ENCODE measurements around the gene BANP. TPM values are rescaled to one million over a fixed set of nuclear protein-coding genes. Genes with fewer than 3 reads are reported as not detected.
"Not testable (repeated sequence)": the region's sequence is repeated elsewhere in the genome, so short reads cannot be mapped to it uniquely, and the experiment has no call there.

BANP gene
- total RNA-seq, 3 donors from 2014 or later = 25.2 to 29.4 (median 25.9) TPM

DNA sequence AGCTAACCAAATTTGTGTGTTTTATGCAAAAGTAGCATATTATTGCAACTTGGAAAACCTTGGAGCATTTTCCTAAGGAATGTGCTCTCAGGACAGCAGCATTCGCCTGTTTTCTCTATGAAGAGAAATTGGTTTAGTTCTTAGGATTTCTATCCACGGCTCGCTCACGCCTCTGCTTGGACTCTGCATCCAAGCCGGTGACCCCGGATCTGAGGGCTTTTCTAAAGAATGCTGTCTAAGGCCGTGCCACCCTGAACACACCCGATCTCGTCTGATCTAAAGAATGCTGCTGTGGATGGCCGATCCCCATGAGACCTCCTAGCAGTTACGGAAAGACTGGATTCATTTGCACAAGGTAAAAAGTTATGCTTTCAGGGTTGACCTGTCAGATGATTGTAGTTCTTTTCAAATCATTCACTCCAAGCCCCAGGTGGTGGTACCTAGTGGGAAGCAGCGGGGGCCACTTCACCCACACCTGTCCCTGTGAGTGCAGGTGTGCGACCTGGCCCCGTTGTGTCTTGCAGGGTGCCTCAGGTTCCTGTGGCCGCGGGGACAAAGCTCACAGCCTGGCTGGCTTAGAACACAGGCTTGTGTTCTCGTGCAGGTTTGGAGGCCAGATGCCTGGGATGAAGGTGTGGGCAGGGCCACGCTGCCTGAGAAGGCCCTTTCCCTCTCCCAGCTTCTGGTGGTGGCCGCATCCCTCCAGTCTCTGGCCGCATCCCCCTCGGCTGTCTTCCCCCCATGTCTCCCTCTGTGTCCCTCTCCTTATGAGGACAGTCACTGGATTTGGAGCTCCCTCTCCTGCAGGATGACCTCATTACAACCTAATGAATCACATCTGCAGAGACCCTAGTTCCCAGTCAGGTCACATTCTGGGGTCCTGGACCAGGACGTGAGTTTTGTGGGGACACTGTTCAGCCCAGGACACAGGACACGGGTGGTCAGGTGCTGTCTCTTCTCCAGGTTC, 71.1 kb downstream of the BANP start:
- no peak for ATAC-seq
- DNase-seq = no peak
- Mint-ChIP-seq H3K4me3 (no peak overlapping the region), H3K36me3 (ENCODE audit: insufficient read depth) (peaks cover 12% of the 10 kb centered on the region), H3K4me1 (ENCODE audit: low read depth) (peaks cover 15% of the 10 kb centered on the region), H3K27me3 (ENCODE audit: low read depth) (no peaks in the 10 kb centered on the region), H3K9me3 (no peaks in the 10 kb centered on the region)

- Mint-ChIP-seq H3K4me3 (no peak overlapping the region), H3K9me3 (no peaks in the 10 kb centered on the region), H3K4me1 (ENCODE audit: low read depth) (peaks cover 15% of the 10 kb centered on the region), H3K36me3 (ENCODE audit: insufficient read depth) (peaks cover 14% of the 10 kb centered on the region), H3K27me3 (ENCODE audit: low read depth) (no peaks in the 10 kb centered on the region)
- no peak for ATAC-seq
- DNase-seq = no peak
Measured at GRCh38 chr16:88023366-88023765, 72.1 kb downstream of the BANP start.

- Mint-ChIP-seq H3K36me3 (ENCODE audit: insufficient read depth) (peaks cover 16% of the 10 kb centered on the region), H3K27me3 (ENCODE audit: low read depth) (no peaks in the 10 kb centered on the region), H3K4me1 (ENCODE audit: low read depth) (peaks cover 15% of the 10 kb centered on the region), H3K4me3 (no peak overlapping the region), H3K9me3 (no peaks in the 10 kb centered on the region)
- DNase-seq (no peak), ATAC-seq (no peak)
Measured at GRCh38 chr16:88023786-88024185, 72.6 kb downstream of the BANP start.

DNA sequence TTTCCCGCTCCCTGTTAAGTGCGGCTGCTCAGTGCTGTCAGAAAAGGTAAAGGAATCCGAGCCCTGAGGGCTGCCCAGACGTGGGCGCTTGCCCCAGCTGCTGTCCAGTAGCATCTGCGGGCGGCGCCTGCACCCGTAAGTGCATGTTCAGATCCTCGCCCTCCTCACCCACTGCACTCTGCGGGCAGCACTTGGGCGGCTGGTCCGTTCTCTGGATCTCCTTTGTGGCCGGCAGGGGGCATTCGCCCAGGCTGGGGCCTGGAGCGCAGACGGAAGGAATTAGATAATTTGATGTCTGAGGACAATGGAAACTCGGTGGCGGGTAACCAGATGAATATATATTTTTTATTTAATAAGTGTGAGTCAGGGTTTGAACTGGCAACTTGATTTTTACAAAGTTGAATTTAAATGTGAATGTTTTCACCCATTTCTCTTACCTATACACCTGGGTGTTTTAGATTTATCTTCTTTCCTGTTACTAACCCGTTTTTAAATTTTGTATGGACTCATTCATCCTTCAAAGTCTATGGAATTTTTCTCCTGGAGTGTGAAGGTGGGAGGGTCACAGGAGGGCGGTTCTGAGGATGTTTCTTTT, 73.4 kb downstream of the BANP start:
- H3K27me3 Mint-ChIP-seq (ENCODE audit: low read depth); H3K4me3 Mint-ChIP-seq; ATAC-seq; DNase-seq; H3K9me3 Mint-ChIP-seq: not testable (repeated sequence)
- peaks cover 14% of the 10 kb centered on the region for H3K36me3 Mint-ChIP-seq (ENCODE audit: insufficient read depth)
- peaks cover 15% of the 10 kb centered on the region for H3K4me1 Mint-ChIP-seq (ENCODE audit: low read depth)

DNA sequence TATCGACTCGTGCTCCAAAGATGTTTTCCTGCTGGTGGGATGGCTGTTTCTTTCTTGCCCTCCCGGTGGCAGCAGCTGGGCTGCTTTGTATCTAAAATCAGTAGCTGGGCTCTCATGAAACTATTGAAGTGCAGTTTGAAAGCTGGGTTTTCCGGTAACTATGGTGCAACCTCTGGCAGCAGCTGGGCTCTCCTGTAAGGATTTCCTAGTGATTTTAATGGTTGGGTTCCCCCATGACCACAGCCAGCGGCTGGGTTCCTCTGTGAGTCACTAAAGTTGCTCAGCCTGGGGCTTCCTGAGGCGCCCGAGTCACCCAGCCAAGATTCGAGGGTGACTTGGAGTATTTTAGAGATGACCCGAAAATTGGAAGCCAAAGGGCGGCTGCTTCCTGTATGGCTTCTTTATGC, 73.9 kb downstream of the BANP start:
- Mint-ChIP-seq H3K36me3 (ENCODE audit: insufficient read depth) (peaks cover 17% of the 10 kb centered on the region), H3K4me1 (ENCODE audit: low read depth) (peaks cover 15% of the 10 kb centered on the region)
- not testable (repeated sequence) for H3K9me3 Mint-ChIP-seq; H3K4me3 Mint-ChIP-seq; H3K27me3 Mint-ChIP-seq (ENCODE audit: low read depth); DNase-seq
- peak in 1 of 2 donors; percentile 63 for ATAC-seq

DNA sequence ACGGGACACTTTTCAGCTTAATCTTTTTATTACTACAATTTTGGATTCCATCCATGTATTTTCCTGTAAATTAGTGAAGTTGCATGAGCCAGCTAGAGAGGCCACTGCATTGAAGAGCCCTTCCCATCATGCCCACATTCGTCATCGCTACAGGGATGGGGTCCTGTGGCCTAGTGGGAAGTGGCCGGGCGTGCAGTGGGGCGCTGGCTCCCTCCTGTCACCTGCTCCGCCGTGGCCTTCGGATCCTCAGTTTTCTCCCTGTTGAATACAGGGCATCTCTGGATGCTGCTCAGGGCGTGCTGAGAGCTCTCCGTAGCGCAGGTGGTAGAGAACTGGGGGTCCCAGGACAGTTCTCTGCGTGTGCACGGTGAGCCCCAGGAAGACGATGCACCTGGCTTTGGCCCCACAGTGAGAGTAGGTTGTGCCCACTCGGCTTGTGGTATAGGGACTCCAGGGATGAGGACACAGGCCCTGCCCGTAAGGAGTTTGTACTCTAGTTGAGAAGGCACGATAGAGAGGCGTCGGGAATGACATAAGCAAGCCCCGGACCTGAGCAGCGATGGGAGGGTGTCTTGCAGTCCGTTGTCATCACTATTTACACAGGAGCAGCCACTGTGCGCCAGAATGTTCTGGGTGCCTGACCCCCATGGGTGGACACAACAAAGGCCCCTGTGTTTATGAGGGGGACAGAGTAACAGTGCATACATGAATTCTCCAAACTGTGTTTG, 74.8 kb downstream of the BANP start:
- H3K36me3 Mint-ChIP-seq (ENCODE audit: insufficient read depth) = peaks cover 14% of the 10 kb centered on the region
- DNase-seq; ATAC-seq; H3K4me3 Mint-ChIP-seq; H3K27me3 Mint-ChIP-seq (ENCODE audit: low read depth); H3K9me3 Mint-ChIP-seq: not testable (repeated sequence)
- H3K4me1 Mint-ChIP-seq (ENCODE audit: low read depth) = peaks cover 15% of the 10 kb centered on the region

DNA sequence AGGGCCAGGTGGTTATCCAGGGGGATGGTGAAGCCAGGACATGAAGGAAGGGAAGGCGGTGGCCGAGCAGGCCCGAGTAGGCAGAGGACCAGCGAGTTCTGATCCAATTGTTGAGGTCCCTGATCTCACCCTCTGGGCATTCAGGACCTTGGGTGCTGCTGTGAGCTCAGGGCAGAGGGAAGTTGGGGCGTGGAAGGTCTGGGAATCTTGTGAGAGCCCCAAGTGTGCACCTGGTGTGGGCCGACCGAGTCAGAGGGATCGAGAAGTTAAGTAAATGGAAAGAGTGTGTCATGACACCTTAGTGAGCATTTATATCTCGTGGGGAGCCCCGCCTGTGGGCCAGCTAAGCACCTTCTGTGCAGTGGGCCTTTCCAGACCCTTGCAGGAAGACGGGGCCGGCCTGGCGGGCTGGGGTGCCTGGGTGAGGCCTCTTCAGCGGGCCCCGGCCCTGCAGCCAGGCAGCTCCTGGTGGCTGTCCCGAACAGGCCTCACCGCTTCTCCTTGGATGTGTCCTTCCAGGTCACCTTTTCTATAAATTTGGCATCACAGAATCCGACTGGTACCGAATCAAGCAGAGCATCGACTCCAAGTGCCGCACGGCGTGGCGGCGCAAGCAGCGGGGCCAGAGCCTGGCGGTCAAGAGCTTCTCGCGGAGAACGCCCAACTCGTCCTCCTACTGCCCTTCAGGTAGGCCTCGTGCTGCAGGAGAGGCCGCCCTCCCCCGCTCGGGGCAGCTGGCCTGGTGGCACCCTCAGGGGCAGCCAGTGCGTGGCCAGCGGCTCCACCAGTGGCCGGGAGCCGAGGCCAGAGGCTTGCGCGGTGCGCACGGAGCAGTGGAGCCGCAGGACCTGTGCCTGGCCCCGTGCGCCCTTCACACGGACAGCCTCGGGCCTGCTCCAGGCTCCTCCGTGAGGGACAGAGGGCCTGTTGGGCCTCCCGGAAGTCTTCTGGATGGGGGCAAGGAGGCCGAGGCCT, 76.0 kb downstream of the BANP start:
- Mint-ChIP-seq H3K9me3 (no peaks in the 10 kb centered on the region), H3K27me3 (ENCODE audit: low read depth) (no peaks in the 10 kb centered on the region), H3K4me3 (no peak overlapping the region), H3K36me3 (ENCODE audit: insufficient read depth) (peaks cover 16% of the 10 kb centered on the region), H3K4me1 (ENCODE audit: low read depth) (peaks cover 15% of the 10 kb centered on the region)
- no peak for DNase-seq
- ATAC-seq = no peak

- not testable (repeated sequence) for H3K27me3 Mint-ChIP-seq (ENCODE audit: low read depth); H3K9me3 Mint-ChIP-seq; H3K4me3 Mint-ChIP-seq; DNase-seq; ATAC-seq
- Mint-ChIP-seq H3K4me1 (ENCODE audit: low read depth) (peaks cover 15% of the 10 kb centered on the region), H3K36me3 (ENCODE audit: insufficient read depth) (peaks cover 19% of the 10 kb centered on the region)
Measured at GRCh38 chr16:88028177-88028930, 77.1 kb downstream of the BANP start.

DNA sequence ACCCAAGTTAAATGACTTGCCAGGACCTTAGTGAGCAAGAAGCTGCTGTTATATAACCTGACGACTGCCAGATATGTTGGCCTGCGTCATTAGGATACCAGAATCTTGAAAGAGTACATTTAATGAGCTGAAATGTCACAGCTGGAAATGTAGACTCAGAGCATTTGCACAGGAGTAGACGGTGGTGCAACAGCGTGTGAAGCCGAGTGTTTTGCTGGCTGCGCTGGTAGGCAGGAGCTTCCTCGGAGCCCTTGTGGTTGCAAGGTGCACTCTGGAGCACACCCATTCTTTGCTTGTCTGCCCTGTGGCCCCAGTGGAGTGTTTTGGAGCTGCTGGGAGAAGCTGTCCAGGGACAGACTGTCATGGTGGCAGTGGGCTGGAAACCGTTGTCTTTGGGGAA, 79.3 kb downstream of the BANP start:
- peaks cover 28% of the 10 kb centered on the region for H3K36me3 Mint-ChIP-seq (ENCODE audit: insufficient read depth)
- DNase-seq = no peak
- ATAC-seq = no peak
- no peaks in the 10 kb centered on the region for H3K9me3 Mint-ChIP-seq
- peaks cover 7% of the 10 kb centered on the region for H3K4me1 Mint-ChIP-seq (ENCODE audit: low read depth)
- H3K27me3 Mint-ChIP-seq (ENCODE audit: low read depth) = no peaks in the 10 kb centered on the region
- H3K4me3 Mint-ChIP-seq = no peak overlapping the region

GRCh38 chr16:88030961-88031360, 79.7 kb downstream of the BANP start:
- peaks cover 31% of the 10 kb centered on the region for H3K36me3 Mint-ChIP-seq (ENCODE audit: insufficient read depth)
- H3K9me3 Mint-ChIP-seq; H3K27me3 Mint-ChIP-seq (ENCODE audit: low read depth); H3K4me3 Mint-ChIP-seq; DNase-seq; H3K4me1 Mint-ChIP-seq (ENCODE audit: low read depth); ATAC-seq: not testable (repeated sequence)

DNA sequence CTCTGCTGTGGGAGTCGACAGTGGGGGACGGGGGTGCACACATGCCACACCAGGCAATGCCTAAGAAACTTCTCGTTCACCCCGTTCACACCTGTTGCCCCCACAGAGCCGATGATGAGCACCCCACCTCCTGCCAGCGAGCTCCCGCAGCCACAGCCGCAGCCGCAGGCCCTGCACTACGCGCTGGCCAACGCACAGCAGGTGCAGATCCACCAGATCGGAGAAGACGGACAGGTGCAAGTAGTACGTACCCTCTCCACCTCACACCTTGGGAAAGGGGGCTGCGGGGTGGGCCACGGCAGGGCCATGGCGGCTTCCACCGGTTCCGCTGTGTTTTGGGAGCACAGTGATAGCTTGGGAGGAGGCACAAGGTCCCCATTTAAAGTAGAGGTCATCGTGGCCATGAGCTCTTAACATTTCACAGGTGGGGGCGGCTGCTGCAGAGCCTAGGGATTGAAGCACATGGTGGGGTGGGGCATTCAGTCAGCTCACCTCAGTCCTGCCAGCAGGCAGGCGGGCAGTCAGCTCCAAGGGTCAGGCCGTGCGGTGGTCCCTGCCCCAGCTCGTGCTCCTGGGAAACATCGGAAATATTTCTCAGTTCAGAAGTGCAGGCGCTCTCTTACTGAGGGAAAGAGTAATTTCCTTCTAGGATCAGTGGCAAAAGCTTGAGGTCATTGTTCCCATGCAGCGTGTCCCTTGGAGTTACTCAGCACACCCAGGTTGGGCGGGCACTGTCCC, 81.9 kb downstream of the BANP start:
- not testable (repeated sequence) for H3K4me3 Mint-ChIP-seq; DNase-seq; H3K4me1 Mint-ChIP-seq (ENCODE audit: low read depth); H3K9me3 Mint-ChIP-seq; H3K27me3 Mint-ChIP-seq (ENCODE audit: low read depth); ATAC-seq
- peaks cover 34% of the 10 kb centered on the region for H3K36me3 Mint-ChIP-seq (ENCODE audit: insufficient read depth)

DNA sequence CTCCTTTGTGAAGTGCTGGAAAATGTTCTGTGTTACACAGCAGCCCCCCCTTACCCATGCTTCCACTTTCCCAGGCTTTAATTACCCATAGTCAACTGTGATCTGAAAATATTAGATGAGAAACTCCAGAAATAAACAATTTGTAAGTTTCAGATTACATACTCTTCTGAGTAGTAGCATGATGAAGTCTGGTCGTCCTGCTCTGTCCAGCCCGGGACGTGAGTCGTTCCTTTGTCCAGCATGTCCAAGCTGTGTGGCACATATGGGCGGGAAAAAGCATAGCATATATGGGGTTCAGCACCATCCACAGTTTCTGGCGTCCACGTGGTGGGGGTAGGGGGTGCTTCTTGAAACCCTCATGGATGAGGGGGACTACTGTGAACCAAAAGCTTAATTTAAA, 83.5 kb downstream of the BANP start:
- Mint-ChIP-seq H3K36me3 (ENCODE audit: insufficient read depth) (peaks cover 31% of the 10 kb centered on the region), H3K4me3 (no peak overlapping the region), H3K27me3 (ENCODE audit: low read depth) (no peaks in the 10 kb centered on the region), H3K4me1 (ENCODE audit: low read depth) (no peaks in the 10 kb centered on the region), H3K9me3 (no peaks in the 10 kb centered on the region)
- no peak for ATAC-seq
- no peak for DNase-seq

Measured in activated T-cell treated with anti-CD3 and anti-CD28 coated beads, Interleukin-2, amount 50 U/mL, for 4 hours (primary cell).